WTC11 (cell line): ENCODE measurements around the gene RASAL2.

ENCODE experiments used
- CTCF ChIP-seq: fragments of 200-600 bp; IDR thresholded peaks from 2 replicates; pipeline ENCODE4 v1.8.0; 2022; ENCODE audit warnings: antibody characterized with exemption
- GABPB1 ChIP-seq: sonication (generic); formaldehyde crosslinking; IDR thresholded peaks from 2 replicates; pipeline ENCODE4 v1.8.1; 2023; ENCODE audit warnings: mild to moderate bottlenecking, missing genetic modification reagents
- SP1 ChIP-seq: sonication (generic); formaldehyde crosslinking; conservative IDR thresholded peaks from 2 replicates; pipeline ENCODE4 v1.8.1; 2022; ENCODE audit warnings: missing genetic modification reagents
- ZNF232 ChIP-seq: sonication (generic); formaldehyde crosslinking; IDR thresholded peaks from 2 replicates; pipeline ENCODE4 v1.8.0; 2022; ENCODE audit warnings: mild to moderate bottlenecking, missing genetic modification reagents

- TF ChIP-seq GABPB1 (CRISPR knock-in tag) (no peak), CTCF (no peak), ZNF232 (no peak), SP1 (CRISPR knock-in tag) (no peak)
Observed at GRCh38 chr1:178238722-178239510, 145.0 kb downstream of the RASAL2 start.
